Kidney (tissue), 14 donors: ENCODE results near the gene F5. TPM values are rescaled to one million over a fixed set of nuclear protein-coding genes. Genes with fewer than 3 reads are reported as not detected.

Experiments used
- DNase-seq, 5 donors: peaks; one replicate each; pipeline ENCODE4 v3.0.0-alpha.2; 2013 to 2020
- FAIRE-seq: peaks from 2 replicates; lab custom pipeline; 2012; peaks lifted over from hg19 to GRCh38; lab: Jason Lieb, UNC
- H3K27ac ChIP-seq, 2 donors: one replicate each; pipeline ENCODE4 v1.7.0; 2013; ENCODE audit warnings: low read depth in 2 of 2, low read length in 2 of 2, inconsistent platforms in 1 of 2
- H3K27me3 ChIP-seq: one replicate; pipeline ENCODE4 v1.7.1; 2013; ENCODE audit warnings: low read length, inconsistent platforms; ENCODE audit not compliant: control insufficient read depth, insufficient read depth
- H3K36me3 ChIP-seq, 3 donors: one replicate each; pipeline versions ENCODE4 v1.7.0 to v1.7.1; 2013; ENCODE audit warnings: low read length in 3 of 3, control low read depth in 1 of 3, inconsistent platforms in 1 of 3; ENCODE audit not compliant: insufficient read depth in 3 of 3, control insufficient read depth in 2 of 3
- H3K4me1 ChIP-seq, 3 donors: one replicate each; pipeline versions ENCODE4 v1.7.0 to v1.7.1; 2013; ENCODE audit warnings: low read length in 3 of 3, inconsistent platforms in 1 of 3, low read depth in 1 of 3; ENCODE audit not compliant: control insufficient read depth in 2 of 3, insufficient read depth in 2 of 3
- H3K4me3 ChIP-seq, 3 donors: one replicate each; pipeline versions ENCODE4 v1.7.0 to v1.8.1; 2013; ENCODE audit warnings: low read length in 3 of 3, control low read depth in 1 of 3, inconsistent platforms in 1 of 3
- H3K9ac ChIP-seq, 3 donors: one replicate each; pipeline versions ENCODE4 v1.7.0 to v1.7.1; 2013; ENCODE audit warnings: low read length in 3 of 3, control low read depth in 1 of 3, inconsistent platforms in 1 of 3
- H3K9me3 ChIP-seq, 3 donors: one replicate each; pipeline versions ENCODE4 v1.7.0 to v1.7.1; 2013; ENCODE audit warnings: low read length in 3 of 3, control low read depth in 1 of 3, inconsistent platforms in 1 of 3; ENCODE audit not compliant: control insufficient read depth in 2 of 3, insufficient read depth in 1 of 3
- CTCF ChIP-seq: IDR thresholded peaks from 3 replicates; pipeline ENCODE4 v1.5.1; 2012; ENCODE audit warnings: mild to moderate bottlenecking, moderate library complexity, borderline replicate concordance; ENCODE audit not compliant: insufficient read depth; ENCODE audit errors: extremely low read depth
- intact Hi-C: fragments of 100-400 bp; cut with DNase I; formaldehyde crosslinking; loops from one replicate; pipeline ENCODE4 v1.11.1; 2022
- polyA plus RNA-seq: library from polyadenylated mRNA; stranded (reverse); fragments of 350-450 nt; fragmentation: Illumina TruSeq; extraction: RNeasy Lipid Tissue Mini Kit (QIAGEN cat#74804); gene quantifications from one replicate; pipeline ENCODE4 v1.2.3, GENCODE V29; 2014; ENCODE audit warnings: low read depth, low replicate concordance; ENCODE audit not compliant: insufficient read depth
- total RNA-seq: library from RNA; stranded (reverse); fragmentation: NEBNext Ultra II Directional; extraction: Animal tissue kit (Norgen Biotek cat#: 25700); gene quantifications from one replicate; pipeline ENCODE4 v1.2.1, GENCODE V29; 2021
- donor health status: control.
- donor health status: control.
- donor health status: control.
- donor health status: control.
- donor health status: control.
- donor health status: DM: yes; HTN: yes; CAD: no.
- donor health status: Normal renal cell carcinoma (clear cell type).

F5 gene
- total and polyA plus RNA-seq, 2 donors from 2014 or later, result 3.8 to 5.1 TPM

- H3K27me3 ChIP-seq, result no peaks in the 10 kb centered on the region
- H3K9ac ChIP-seq, result no peak overlapping the region
- intact Hi-C loops, result no loop called here
These were observed 111.8 kb downstream of the F5 start for GRCh38 chr1:169474302-169474995.

GRCh38 chr1:169473347-169473746 is 112.9 kb downstream of the F5 start:
- H3K4me1 ChIP-seq, result no peaks in the 10 kb centered on the region
- no peak overlapping the region for H3K27ac ChIP-seq
- no peak for DNase-seq
- FAIRE-seq, result no peak
- H3K27me3 ChIP-seq, result no peaks in the 10 kb centered on the region
- no peak overlapping the region for H3K9ac ChIP-seq
- intact Hi-C loops, result no loop called here
- TF ChIP-seq CTCF, result no peak
- H3K4me3 ChIP-seq, result no peak overlapping the region
- H3K36me3 ChIP-seq, result peaks cover 0 to 9% (median 4%) of the 10 kb centered on the region in 3 donors
- no peaks in the 10 kb centered on the region for H3K9me3 ChIP-seq

More at GRCh38 chr1:169474302-169474995, 111.8 kb downstream of the F5 start:
- TF ChIP-seq CTCF, result no peak
- no peaks in the 10 kb centered on the region for H3K9me3 ChIP-seq
- peaks cover 0 to 9% (median 4%) of the 10 kb centered on the region in 3 donors for H3K36me3 ChIP-seq
- FAIRE-seq, result no peak
- H3K4me3 ChIP-seq, result no peak overlapping the region
- H3K4me1 ChIP-seq, result no peaks in the 10 kb centered on the region
- no peak for DNase-seq
- H3K27ac ChIP-seq, result no peak overlapping the region

GRCh38 chr1:169472738-169473137 is 113.5 kb downstream of the F5 start:
- DNase-seq (no peak), FAIRE-seq (no peak)
- TF ChIP-seq CTCF, result no peak
- intact Hi-C loops, result no loop called here
- peaks cover 0 to 11% (median 4%) of the 10 kb centered on the region in 3 donors for H3K36me3 ChIP-seq
- no peak overlapping the region for H3K9ac ChIP-seq
- no peaks in the 10 kb centered on the region for H3K4me1 ChIP-seq
- H3K27ac ChIP-seq, result no peak overlapping the region
- H3K27me3 ChIP-seq, result no peaks in the 10 kb centered on the region
- H3K4me3 ChIP-seq, result no peak overlapping the region
- no peaks in the 10 kb centered on the region for H3K9me3 ChIP-seq
